Transverse colon (tissue), 4 donors: ENCODE data around the gene PDE8B.

Experiments
- EP300 ChIP-seq: sonication (generic); formaldehyde crosslinking; IDR thresholded peaks from one replicate; pipeline ENCODE4 v1.6.1; 2017; ENCODE audit warnings: antibody characterized with exemption, low read depth
- POLR2AphosphoS5 ChIP-seq, 3 donors: sonication (generic); formaldehyde crosslinking; IDR thresholded peaks; one replicate each; pipeline ENCODE4 v1.6.1; 2016; ENCODE audit warnings: antibody characterized with exemption in 3 of 3
- TF ChIP-seq, protein P1 (sequence below), 5 experiments: fragments of 200-600 bp in 3 of 5; fragments of 450-650 bp in 2 of 5; sonication (generic) in 3 of 5; IDR thresholded peaks; 1 replicate in 2 of 5; 2 replicates in 3 of 5; pipeline ENCODE4 v1.5.1; 2016 to 2017; ENCODE audit warnings: antibody characterized with exemption in 5 of 5, inconsistent platforms in 3 of 5, mild to moderate bottlenecking in 2 of 5, moderate library complexity in 1 of 5

DNA sequence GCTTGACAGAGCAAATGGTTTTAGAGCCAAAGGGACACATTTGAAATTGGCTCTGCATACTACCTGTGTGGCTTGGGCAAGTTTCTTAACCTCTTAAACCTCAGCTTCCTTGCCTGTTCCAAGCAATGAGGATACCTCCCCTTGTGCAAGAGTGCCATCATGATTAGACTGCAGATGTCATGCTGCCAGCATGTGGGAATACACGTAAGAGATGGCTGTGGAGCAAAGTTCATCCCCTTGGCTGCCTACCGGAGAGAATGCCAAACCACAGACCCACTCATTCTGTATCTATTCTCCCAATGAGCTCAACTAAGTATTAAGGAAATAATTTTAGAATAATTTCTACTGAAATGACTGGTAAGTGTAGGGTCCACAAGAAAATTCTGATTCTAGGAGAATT, 180.3 kb downstream of the PDE8B start:
- no peak for TF ChIP-seq POLR2AphosphoS5 (IDR thresholded peaks at IDR 0.05)
- TF ChIP-seq, protein P1, sequence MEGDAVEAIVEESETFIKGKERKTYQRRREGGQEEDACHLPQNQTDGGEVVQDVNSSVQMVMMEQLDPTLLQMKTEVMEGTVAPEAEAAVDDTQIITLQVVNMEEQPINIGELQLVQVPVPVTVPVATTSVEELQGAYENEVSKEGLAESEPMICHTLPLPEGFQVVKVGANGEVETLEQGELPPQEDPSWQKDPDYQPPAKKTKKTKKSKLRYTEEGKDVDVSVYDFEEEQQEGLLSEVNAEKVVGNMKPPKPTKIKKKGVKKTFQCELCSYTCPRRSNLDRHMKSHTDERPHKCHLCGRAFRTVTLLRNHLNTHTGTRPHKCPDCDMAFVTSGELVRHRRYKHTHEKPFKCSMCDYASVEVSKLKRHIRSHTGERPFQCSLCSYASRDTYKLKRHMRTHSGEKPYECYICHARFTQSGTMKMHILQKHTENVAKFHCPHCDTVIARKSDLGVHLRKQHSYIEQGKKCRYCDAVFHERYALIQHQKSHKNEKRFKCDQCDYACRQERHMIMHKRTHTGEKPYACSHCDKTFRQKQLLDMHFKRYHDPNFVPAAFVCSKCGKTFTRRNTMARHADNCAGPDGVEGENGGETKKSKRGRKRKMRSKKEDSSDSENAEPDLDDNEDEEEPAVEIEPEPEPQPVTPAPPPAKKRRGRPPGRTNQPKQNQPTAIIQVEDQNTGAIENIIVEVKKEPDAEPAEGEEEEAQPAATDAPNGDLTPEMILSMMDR (IDR thresholded peaks at IDR 0.05) = no peak
- no peak for TF ChIP-seq EP300
